ENCODE results near the gene SAPCD1. TPM values are rescaled to one million over a fixed set of nuclear protein-coding genes. Genes with fewer than 3 reads are reported as not detected.
A peak's percentile ranks its signal among the peaks of the same experiment; 100 is the strongest.

The SAPCD1 gene
- total RNA-seq, 2 donors from 2014 or later = not detected

DNA sequence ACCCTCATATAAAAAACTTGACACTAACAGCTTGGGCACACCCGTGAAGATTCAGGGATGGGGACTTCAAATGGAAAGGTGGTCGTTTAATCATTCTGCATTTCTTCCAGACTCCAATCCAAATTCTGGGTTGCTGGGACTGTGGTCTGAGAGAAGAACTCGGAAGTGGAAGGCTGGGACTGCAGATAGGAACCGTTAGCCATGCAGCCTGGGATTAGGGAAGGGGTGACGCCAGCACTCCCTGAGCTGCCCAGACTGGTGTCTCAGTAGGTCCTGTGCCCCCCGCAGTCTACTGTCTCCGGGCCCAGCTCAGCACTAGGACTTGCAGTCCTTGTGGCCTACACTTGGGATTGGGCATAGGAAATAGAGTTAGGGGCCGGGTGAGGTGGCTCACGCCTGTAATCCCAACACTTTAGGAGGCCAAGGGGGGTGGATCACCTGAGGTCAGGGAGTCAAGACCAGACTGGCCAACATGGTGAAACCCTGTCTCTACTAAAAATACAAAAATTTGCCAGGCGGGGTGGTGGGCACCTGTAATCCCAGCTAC, 25.6 kb upstream of the SAPCD1 start:
- no peaks in the 10 kb centered on the region for H3K27me3 ChIP-seq
- peaks cover 25% of the 10 kb centered on the region for H3K36me3 ChIP-seq
- TF ChIP-seq, protein P1, sequence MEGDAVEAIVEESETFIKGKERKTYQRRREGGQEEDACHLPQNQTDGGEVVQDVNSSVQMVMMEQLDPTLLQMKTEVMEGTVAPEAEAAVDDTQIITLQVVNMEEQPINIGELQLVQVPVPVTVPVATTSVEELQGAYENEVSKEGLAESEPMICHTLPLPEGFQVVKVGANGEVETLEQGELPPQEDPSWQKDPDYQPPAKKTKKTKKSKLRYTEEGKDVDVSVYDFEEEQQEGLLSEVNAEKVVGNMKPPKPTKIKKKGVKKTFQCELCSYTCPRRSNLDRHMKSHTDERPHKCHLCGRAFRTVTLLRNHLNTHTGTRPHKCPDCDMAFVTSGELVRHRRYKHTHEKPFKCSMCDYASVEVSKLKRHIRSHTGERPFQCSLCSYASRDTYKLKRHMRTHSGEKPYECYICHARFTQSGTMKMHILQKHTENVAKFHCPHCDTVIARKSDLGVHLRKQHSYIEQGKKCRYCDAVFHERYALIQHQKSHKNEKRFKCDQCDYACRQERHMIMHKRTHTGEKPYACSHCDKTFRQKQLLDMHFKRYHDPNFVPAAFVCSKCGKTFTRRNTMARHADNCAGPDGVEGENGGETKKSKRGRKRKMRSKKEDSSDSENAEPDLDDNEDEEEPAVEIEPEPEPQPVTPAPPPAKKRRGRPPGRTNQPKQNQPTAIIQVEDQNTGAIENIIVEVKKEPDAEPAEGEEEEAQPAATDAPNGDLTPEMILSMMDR (IDR thresholded peaks at IDR 0.05) = no peak
- peak overlapping the region; percentile 93 to 96 for H3K27ac ChIP-seq
- H3K9me3 ChIP-seq = no peaks in the 10 kb centered on the region
- peaks cover 0 to 57% of the 10 kb centered on the region in 2 donors for H3K4me1 ChIP-seq
- peak overlapping the region; percentile 72 for H3K4me3 ChIP-seq
- DNase-seq (ENCODE audit: low spot score) = peak; percentile 60

DNA sequence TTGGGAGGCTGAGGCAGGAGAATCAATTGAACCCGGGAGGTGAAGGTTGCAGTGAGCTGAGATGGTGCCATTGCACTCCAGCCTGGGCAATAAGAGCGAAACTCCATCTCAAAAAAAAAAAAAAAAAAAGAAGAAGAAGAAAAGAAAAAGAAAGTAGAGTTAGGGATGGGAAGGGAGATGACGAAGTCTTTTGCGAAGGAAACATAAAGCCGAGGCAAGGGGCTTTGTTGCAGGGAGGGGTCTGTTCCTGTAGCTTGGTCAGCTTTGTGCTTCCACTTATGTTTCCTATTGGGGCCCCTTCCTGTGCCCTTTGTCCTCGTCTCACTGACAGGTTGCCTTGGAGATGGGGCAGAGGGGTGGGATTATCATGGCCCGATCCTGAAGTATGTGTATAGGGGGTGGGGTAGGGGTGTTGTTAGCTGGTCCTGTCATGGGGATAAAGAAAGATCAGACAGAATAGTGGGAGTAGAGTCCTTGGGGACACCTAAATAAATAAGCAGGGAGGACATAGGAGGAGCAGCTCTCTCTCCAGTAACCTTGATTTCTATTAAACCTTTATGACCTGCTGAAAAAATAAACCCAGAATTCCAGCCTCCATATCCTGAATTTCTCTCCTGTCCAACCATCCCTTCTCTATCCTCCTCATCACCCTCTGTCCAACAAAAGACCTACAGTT, 25.0 kb upstream of the SAPCD1 start:
- H3K4me3 ChIP-seq = no peak overlapping the region
- no peak for DNase-seq (ENCODE audit: low spot score)
- H3K4me1 ChIP-seq = peaks cover 0 to 57% of the 10 kb centered on the region in 2 donors

DNA sequence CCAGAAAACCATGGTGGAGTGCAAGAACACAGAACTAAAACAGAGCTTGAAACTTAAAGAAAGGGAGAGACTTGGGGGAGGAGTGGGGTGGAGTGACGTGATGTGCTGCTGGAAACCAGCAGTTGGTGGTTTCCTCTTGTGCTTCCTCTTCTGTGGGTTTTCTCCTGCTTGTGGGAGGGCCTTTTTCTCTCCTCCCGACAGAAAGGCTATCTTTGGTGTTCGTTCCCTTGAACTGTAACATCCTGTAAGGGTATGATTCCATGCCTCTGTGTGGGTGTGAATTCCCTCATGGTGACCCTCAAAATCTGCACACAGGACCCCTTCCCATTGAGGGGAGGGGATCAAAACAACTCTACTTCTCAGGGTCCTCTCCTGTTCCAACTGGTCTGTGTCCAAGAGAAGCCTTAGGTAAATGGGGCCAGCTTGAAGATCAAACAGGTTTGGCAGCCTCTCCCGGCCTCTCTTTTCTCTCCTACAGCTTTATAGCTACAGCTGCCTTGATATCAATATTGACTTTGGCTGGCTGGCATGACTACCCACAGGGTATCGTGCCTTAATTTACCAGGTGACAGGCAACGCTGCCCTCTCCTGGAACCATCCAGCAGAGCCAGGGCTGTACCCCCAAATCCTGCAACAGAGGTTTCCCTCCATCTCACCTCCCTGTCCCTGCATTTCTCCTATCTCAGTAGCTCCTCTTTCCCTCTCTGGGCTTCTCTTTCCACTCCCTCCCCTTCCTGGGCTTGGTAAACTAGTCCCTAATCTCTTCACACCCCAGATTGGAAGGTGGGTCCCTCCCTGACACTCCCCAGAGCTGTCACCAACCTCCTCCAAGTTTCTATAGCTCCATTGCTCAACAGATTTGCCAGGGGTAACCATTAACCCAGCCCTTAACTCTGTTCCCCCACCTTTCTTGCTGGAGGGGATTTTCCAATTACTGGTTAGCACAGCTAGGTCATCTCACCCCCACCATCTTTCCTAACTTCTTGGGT, 24.2 kb upstream of the SAPCD1 start:
- Histone ChIP-seq H3K36me3 (peaks cover 11% of the 10 kb centered on the region), H3K27ac (peak overlapping the region; percentile 93 to 96), H3K4me3 (no peak overlapping the region), H3K27me3 (no peaks in the 10 kb centered on the region), H3K4me1 (peaks cover 0 to 57% of the 10 kb centered on the region in 2 donors), H3K9me3 (no peaks in the 10 kb centered on the region)
- TF ChIP-seq, protein P1 (IDR thresholded peaks at IDR 0.05) = peak in 1 of 2 donors; percentile 19
- DNase-seq (ENCODE audit: low spot score) = peak; percentile 68

More for the DNA sequence above, 25.0 kb upstream of the SAPCD1 start:
- TF ChIP-seq, protein P1 (IDR thresholded peaks at IDR 0.05) = no peak
- Histone ChIP-seq H3K9me3 (no peaks in the 10 kb centered on the region), H3K27ac (peak overlapping the region; percentile 93 to 96), H3K36me3 (peaks cover 19% of the 10 kb centered on the region), H3K27me3 (no peaks in the 10 kb centered on the region)

DNA sequence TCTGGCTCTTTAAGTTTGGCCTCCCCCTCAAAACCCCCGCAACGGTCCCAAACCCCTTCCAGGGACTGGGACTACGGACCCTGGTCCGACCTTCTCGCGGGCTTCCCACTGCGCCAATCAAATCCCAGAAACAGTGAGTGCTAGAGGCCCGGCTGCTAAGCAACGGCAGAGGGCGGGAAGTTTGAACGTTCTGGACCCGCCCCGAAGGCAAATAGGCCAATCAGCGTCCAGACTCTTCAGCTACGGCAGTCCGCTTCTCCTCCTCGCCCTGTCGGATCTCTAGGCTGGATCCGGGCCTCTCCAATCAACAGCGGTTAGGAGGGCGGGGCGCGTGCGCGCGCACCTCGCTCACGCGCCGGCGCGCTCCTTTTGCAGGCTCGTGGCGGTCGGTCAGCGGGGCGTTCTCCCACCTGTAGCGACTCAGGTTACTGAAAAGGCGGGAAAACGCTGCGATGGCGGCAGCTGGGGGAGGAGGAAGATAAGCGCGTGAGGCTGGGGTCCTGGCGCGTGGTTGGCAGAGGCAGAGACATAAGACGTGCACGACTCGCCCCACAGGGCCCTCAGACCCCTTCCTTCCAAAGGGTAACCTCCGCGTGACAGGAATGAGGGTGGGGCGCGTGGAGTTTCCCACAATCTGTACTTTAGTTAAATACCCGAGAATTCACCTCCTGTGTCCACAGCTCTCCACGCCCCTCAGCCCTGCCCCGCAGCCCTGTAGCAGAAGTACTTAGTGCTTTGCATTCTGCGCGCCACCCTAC, 22.6 kb upstream of the SAPCD1 start, which contains the start of gene MSH5:
Gene MSH5 (plus strand): TSS at position 367 of the 758 bp plus-strand sequence. CDS start 462 bp downstream, outside the sequence.
- DNase-seq (ENCODE audit: low spot score) = peak; percentile 99
- Histone ChIP-seq H3K4me3 (peak within 1 kb of the TSS; percentile 62 to 66), H3K9me3 (no peaks in the 10 kb centered on the region), H3K36me3 (no peaks in the 10 kb centered on the region), H3K27me3 (no peaks in the 10 kb centered on the region), H3K4me1 (peaks cover 0 to 43% of the 10 kb centered on the region in 2 donors), H3K27ac (peak within 1 kb of the TSS; percentile 41 to 43)
- TF ChIP-seq, protein P1 (IDR thresholded peaks at IDR 0.05) = no peak
